ENCODE results near the gene PHF21A. TPM values are rescaled to one million over a fixed set of nuclear protein-coding genes. Genes with fewer than 3 reads are reported as not detected.
A peak's percentile ranks its signal among the peaks of the same experiment; 100 is the strongest.
"Not testable (repeated sequence)": the region's sequence is repeated elsewhere in the genome, so short reads cannot be mapped to it uniquely, and the experiment has no call there.

The PHF21A gene
- total RNA-seq, 2 experiments from 2014 or later = 37.8 to 38.4 TPM

- H3K27me3 Mint-ChIP-seq = no peaks in the 10 kb centered on the region
- peaks cover 7% of the 10 kb centered on the region for H3K36me3 Mint-ChIP-seq (ENCODE audit: low read depth)
- CTCF ChIA-PET = interaction anchor here (2.2 kb wide), 1 partner anchor 9 kb away, joined by 7 read pairs; no protein-coding TSS in a partner anchor
Observed at GRCh38 chr11:46117842-46118241, 3.4 kb downstream of the PHF21A start.

GRCh38 chr11:46116712-46117037 is 4.6 kb downstream of the PHF21A start:
- ChIA-PET POLR2A (interaction anchor here (0.7 kb wide), 1 partner anchor 558 kb away, joined by 3 read pairs; no protein-coding TSS in a partner anchor), CTCF (interaction anchor here (0.6 to 1.9 kb wide), 3 partner anchors 11 to 217 kb away, joined by 3 to 6 read pairs (median 3); no protein-coding TSS in a partner anchor)
- H3K4me3 Mint-ChIP-seq = peak overlapping the region; percentile 56
- H3K27me3 Mint-ChIP-seq; H3K36me3 Mint-ChIP-seq (ENCODE audit: low read depth); H3K9me3 Mint-ChIP-seq; DNase-seq: not testable (repeated sequence)
- peaks cover 58% of the 10 kb centered on the region for H3K4me1 Mint-ChIP-seq
- peak overlapping the region; percentile 75 for H3K27ac Mint-ChIP-seq

More at GRCh38 chr11:46117842-46118241, 3.4 kb downstream of the PHF21A start:
- H3K9me3 Mint-ChIP-seq = no peaks in the 10 kb centered on the region
- DNase-seq = no peak
- H3K4me3 Mint-ChIP-seq = peak overlapping the region; percentile 94
- peaks cover 60% of the 10 kb centered on the region for H3K4me1 Mint-ChIP-seq
- POLR2A ChIA-PET = interaction anchor here (0.5 kb wide), 1 partner anchor 90 kb away, joined by 3 read pairs; no protein-coding TSS in a partner anchor
- peak overlapping the region; percentile 97 for H3K27ac Mint-ChIP-seq

GRCh38 chr11:46116007-46116711 is 5.1 kb downstream of the PHF21A start:
- Mint-ChIP-seq H3K36me3 (ENCODE audit: low read depth) (peaks cover 7% of the 10 kb centered on the region), H3K4me1 (peaks cover 58% of the 10 kb centered on the region), H3K27ac (peak overlapping the region; percentile 75), H3K27me3 (no peaks in the 10 kb centered on the region), H3K9me3 (no peaks in the 10 kb centered on the region), H3K4me3 (peak overlapping the region; percentile 56)
- CTCF ChIA-PET = interaction anchor here (0.6 to 1.9 kb wide), 5 partner anchors 11 to 217 kb away, joined by 3 to 6 read pairs (median 3); no protein-coding TSS in a partner anchor
- DNase-seq = no peak
- POLR2A ChIA-PET = interaction anchor here (0.7 kb wide), 1 partner anchor 559 kb away, joined by 3 read pairs; no protein-coding TSS in a partner anchor

GRCh38 chr11:46114961-46115360 is 6.3 kb downstream of the PHF21A start:
- Mint-ChIP-seq H3K9me3 (no peaks in the 10 kb centered on the region), H3K27me3 (no peaks in the 10 kb centered on the region), H3K27ac (peak overlapping the region; percentile 79), H3K4me1 (peaks cover 58% of the 10 kb centered on the region), H3K36me3 (ENCODE audit: low read depth) (peaks cover 7% of the 10 kb centered on the region), H3K4me3 (no peak overlapping the region)
- ChIA-PET POLR2A (no interaction called here), CTCF (interaction anchor here (1.2 to 1.7 kb wide), 2 partner anchors 12 kb away, joined by 3 to 4 read pairs; no protein-coding TSS in a partner anchor)
- no peak for DNase-seq

- H3K36me3 Mint-ChIP-seq (ENCODE audit: low read depth) = peaks cover 9% of the 10 kb centered on the region
- H3K4me3 Mint-ChIP-seq = no peak overlapping the region
- ChIA-PET POLR2A (no interaction called here), CTCF (interaction anchor here (1.2 to 1.7 kb wide), 3 partner anchors 8 to 13 kb away, joined by 3 to 4 read pairs (median 3); no protein-coding TSS in a partner anchor)
- no peak overlapping the region for H3K27ac Mint-ChIP-seq
- H3K4me1 Mint-ChIP-seq = peaks cover 56% of the 10 kb centered on the region
- H3K27me3 Mint-ChIP-seq = no peaks in the 10 kb centered on the region
- DNase-seq = no peak
- H3K9me3 Mint-ChIP-seq = no peaks in the 10 kb centered on the region
Observed at GRCh38 chr11:46114378-46114777, 6.9 kb downstream of the PHF21A start.

GRCh38 chr11:46112961-46113607 is 8.2 kb downstream of the PHF21A start:
- no peak overlapping the region for H3K27ac Mint-ChIP-seq
- H3K9me3 Mint-ChIP-seq = no peaks in the 10 kb centered on the region
- H3K36me3 Mint-ChIP-seq (ENCODE audit: low read depth) = peaks cover 10% of the 10 kb centered on the region
- H3K27me3 Mint-ChIP-seq = no peaks in the 10 kb centered on the region
- H3K4me1 Mint-ChIP-seq = peaks cover 43% of the 10 kb centered on the region
- no peak overlapping the region for H3K4me3 Mint-ChIP-seq
- ChIA-PET CTCF (interaction anchor here (0.7 to 1.7 kb wide), 3 partner anchors 10 to 222 kb away, joined by 3 to 4 read pairs (median 3); no protein-coding TSS in a partner anchor), POLR2A (interaction anchor here (0.6 kb wide), 1 partner anchor 504 kb away, joined by 4 read pairs; the partner anchor contains the start of genes ATG13 and HARBI1)
- DNase-seq = peak; percentile 59

GRCh38 chr11:46108751-46109150 is 12.5 kb downstream of the PHF21A start:
- Mint-ChIP-seq H3K36me3 (ENCODE audit: low read depth) (peaks cover 5% of the 10 kb centered on the region), H3K27me3 (no peaks in the 10 kb centered on the region), H3K9me3 (no peaks in the 10 kb centered on the region), H3K4me3 (no peak overlapping the region), H3K4me1 (peaks cover 16% of the 10 kb centered on the region), H3K27ac (no peak overlapping the region)
- no peak for DNase-seq
- ChIA-PET CTCF (interaction anchor here (1.0 kb wide), 2 partner anchors 18 to 19 kb away, joined by 3 read pairs; no protein-coding TSS in a partner anchor), POLR2A (no interaction called here)

- DNase-seq = no peak
- H3K27me3 Mint-ChIP-seq = no peaks in the 10 kb centered on the region
- H3K27ac Mint-ChIP-seq = no peak overlapping the region
- CTCF ChIA-PET = interaction anchor here (0.7 to 1.0 kb wide), 2 partner anchors 19 to 210 kb away, joined by 3 read pairs; no protein-coding TSS in a partner anchor
- H3K9me3 Mint-ChIP-seq = no peaks in the 10 kb centered on the region
- H3K4me1 Mint-ChIP-seq = peaks cover 12% of the 10 kb centered on the region
- peaks cover 3% of the 10 kb centered on the region for H3K36me3 Mint-ChIP-seq (ENCODE audit: low read depth)
- POLR2A ChIA-PET = no interaction called here
- H3K4me3 Mint-ChIP-seq = no peak overlapping the region
Observed at GRCh38 chr11:46107780-46108179, 13.5 kb downstream of the PHF21A start.

- Mint-ChIP-seq H3K27me3 (no peaks in the 10 kb centered on the region), H3K9me3 (no peaks in the 10 kb centered on the region), H3K4me1 (peaks cover 11% of the 10 kb centered on the region), H3K4me3 (no peak overlapping the region), H3K27ac (no peak overlapping the region), H3K36me3 (ENCODE audit: low read depth) (peaks cover 3% of the 10 kb centered on the region)
- ChIA-PET POLR2A (no interaction called here), CTCF (no interaction called here)
- DNase-seq = no peak
Observed at GRCh38 chr11:46107408-46107718, 13.9 kb downstream of the PHF21A start.

GRCh38 chr11:46106530-46107407 is 14.5 kb downstream of the PHF21A start:
- Mint-ChIP-seq H3K4me1 (peaks cover 11% of the 10 kb centered on the region), H3K9me3 (no peaks in the 10 kb centered on the region), H3K27me3 (no peaks in the 10 kb centered on the region), H3K36me3 (ENCODE audit: low read depth) (peaks cover 3% of the 10 kb centered on the region), H3K4me3 (no peak overlapping the region), H3K27ac (no peak overlapping the region)
- ChIA-PET CTCF (no interaction called here), POLR2A (no interaction called here)
- DNase-seq = no peak

- no peak overlapping the region for H3K27ac Mint-ChIP-seq
- H3K4me3 Mint-ChIP-seq = no peak overlapping the region
- H3K4me1 Mint-ChIP-seq = peaks cover 14% of the 10 kb centered on the region
- H3K36me3 Mint-ChIP-seq (ENCODE audit: low read depth) = peaks cover 3% of the 10 kb centered on the region
- H3K9me3 Mint-ChIP-seq = no peaks in the 10 kb centered on the region
- ChIA-PET POLR2A (no interaction called here), CTCF (interaction anchor here (0.6 kb wide), 1 partner anchor 9 kb away, joined by 3 read pairs; no protein-coding TSS in a partner anchor)
- no peaks in the 10 kb centered on the region for H3K27me3 Mint-ChIP-seq
- DNase-seq = no peak
Observed at GRCh38 chr11:46105926-46106325, 15.3 kb downstream of the PHF21A start.

GRCh38 chr11:46105134-46105628 is 16.1 kb downstream of the PHF21A start:
- H3K4me3 Mint-ChIP-seq = no peak overlapping the region

More at GRCh38 chr11:46105134-46105628, 16.1 kb downstream of the PHF21A start:
- no peak for DNase-seq
- Mint-ChIP-seq H3K36me3 (ENCODE audit: low read depth) (peaks cover 3% of the 10 kb centered on the region), H3K27me3 (no peaks in the 10 kb centered on the region), H3K9me3 (no peaks in the 10 kb centered on the region), H3K4me1 (peaks cover 21% of the 10 kb centered on the region), H3K27ac (no peak overlapping the region)
- ChIA-PET POLR2A (interaction anchor here (0.6 kb wide), 1 partner anchor 740 kb away, joined by 5 read pairs; no protein-coding TSS in a partner anchor), CTCF (interaction anchor here (0.5 to 0.6 kb wide), 2 partner anchors 8 to 511 kb away, joined by 3 read pairs; no protein-coding TSS in a partner anchor)
